K562 (cell line): ENCODE measurements around the gene NR2F1. TPM values are rescaled to one million over a fixed set of nuclear protein-coding genes. Genes with fewer than 3 reads are reported as not detected.

Experiments used
- ATAC-seq: fragments of 200-7000 bp; cut with Tn5 transposase; 3 replicates; pipeline ENCODE4 v1.9.1; 2020; ENCODE audit warnings: moderate library complexity
- BruUV-seq: library from RNA; stranded (reverse); fragments of 400-500 nt; replicated peaks from 2 replicates; lab custom pipeline; 2021; lab: Mats Ljungman, UMichigan
- CTCF ChIA-PET: fragments of 300-600 bp; formaldehyde crosslinking; extraction: SDS; loops from one replicate; lab custom pipeline; 2021; ENCODE audit warnings: low intra/inter-chr PET ratio; lab: Yijun Ruan, JAX
- POLR2A ChIA-PET: fragments of 300-600, 350-650 bp; sonication (Branson Sonifier 250); formaldehyde crosslinking; extraction: SDS; loops from one replicate; lab custom pipeline; 2021; ENCODE audit warnings: antibody characterized with exemption, inconsistent platforms; lab: Yijun Ruan, JAX
- DNase-seq, 4 experiments: peaks; one replicate each; pipeline versions ENCODE4 v3.0.0 to v3.0.0-alpha.2; 2011 to 2018; ENCODE audit warnings: low spot score in 3 of 4, mixed read lengths in 3 of 4; ENCODE audit errors: extremely low read depth in 1 of 4
- FAIRE-seq: peaks from 2 replicates; lab custom pipeline; 2011; peaks lifted over from hg19 to GRCh38; lab: Jason Lieb, UNC
- H2AFZ ChIP-seq: 2 replicates; pipeline ENCODE4 v1.6.0; 2011; ENCODE audit warnings: low read depth, low read length, control low read depth, inconsistent platforms
- H3K27ac ChIP-seq: fragments of 200-600 bp; 3 replicates; pipeline ENCODE4 v1.8.0; 2011; ENCODE audit warnings: low read depth, mild to moderate bottlenecking, control low read depth, inconsistent platforms, low read length, moderate library complexity, mixed read lengths; ENCODE audit errors: extremely low read depth
- H3K27me3 ChIP-seq, 2 experiments: fragments of 300-600 bp in 1 of 2; 2 replicates in 1 of 2; 3 replicates in 1 of 2; pipeline versions ENCODE4 v1.6.0 to v1.8.0; 2011; ENCODE audit warnings: inconsistent platforms in 2 of 2, low read length in 2 of 2, mild to moderate bottlenecking in 1 of 2, mixed read lengths in 1 of 2, moderate library complexity in 1 of 2; ENCODE audit not compliant: control insufficient read depth in 2 of 2, insufficient read depth in 2 of 2
- H3K36me3 ChIP-seq: fragments of 300-600 bp; 3 replicates; pipeline ENCODE4 v1.8.0; 2011; ENCODE audit warnings: mild to moderate bottlenecking, low read length, inconsistent platforms; ENCODE audit not compliant: control insufficient read depth, insufficient read depth
- H3K4me1 ChIP-seq, 2 experiments: fragments of 200-600 bp in 1 of 2; replicated peaks in 1 of 2; 2 replicates in 1 of 2; 3 replicates in 1 of 2; pipeline versions ENCODE4 v1.5.1 to v1.8.0; 2011; ENCODE audit warnings: inconsistent platforms in 2 of 2, low read length in 2 of 2, mild to moderate bottlenecking in 1 of 2, mixed read lengths in 1 of 2, moderate library complexity in 1 of 2; ENCODE audit not compliant: control insufficient read depth in 2 of 2, insufficient read depth in 2 of 2
- H3K4me2 ChIP-seq: 2 replicates; pipeline ENCODE4 v1.6.1; 2011; ENCODE audit warnings: low read length, control low read depth, inconsistent platforms, mixed read lengths; ENCODE audit not compliant: insufficient read depth
- H3K4me3 ChIP-seq: fragments of 200-600 bp; sonication (generic), shearing (Covaris generic); 2 replicates; pipeline ENCODE4 v1.5.1; 2016; ENCODE audit warnings: control low read depth, inconsistent platforms
- H3K79me2 ChIP-seq: fragments of 200-600 bp; 3 replicates; pipeline ENCODE4 v1.8.0; 2011; ENCODE audit warnings: low read length, inconsistent platforms; ENCODE audit not compliant: control insufficient read depth, insufficient read depth
- H3K9ac ChIP-seq, 2 experiments: 2 replicates each; pipeline versions ENCODE4 v1.6.0 to v1.6.1; 2011; ENCODE audit warnings: low read depth in 2 of 2, low read length in 2 of 2, control low read depth in 1 of 2, inconsistent platforms in 1 of 2, mild to moderate bottlenecking in 1 of 2, mixed read lengths in 1 of 2; ENCODE audit not compliant: insufficient read depth in 1 of 2
- H3K9me1 ChIP-seq: one replicate; pipeline ENCODE4 v1.6.0; 2011; ENCODE audit warnings: inconsistent platforms, mild to moderate bottlenecking, low read length, moderate library complexity; ENCODE audit not compliant: control insufficient read depth, insufficient read depth
- H3K9me3 ChIP-seq: replicated peaks from 2 replicates; pipeline ENCODE4 v1.5.1; 2011; ENCODE audit warnings: low read depth, low read length, inconsistent platforms; ENCODE audit not compliant: control insufficient read depth, insufficient read depth
- H4K20me1 ChIP-seq: replicated peaks from 2 replicates; pipeline ENCODE4 v1.6.1; 2011; ENCODE audit warnings: low read length, inconsistent platforms, mixed read lengths; ENCODE audit not compliant: control insufficient read depth, insufficient read depth
- CBFA2T2 ChIP-seq: fragments of 450-650 bp; conservative IDR thresholded peaks from 2 replicates; pipeline ENCODE4 v1.6.1; 2017; ENCODE audit warnings: mild to moderate bottlenecking
- FOXA3 ChIP-seq, 2 experiments: fragments of 450-650 bp in 1 of 2; sonication (generic) in 1 of 2; formaldehyde crosslinking; IDR thresholded peaks in 1 of 2; conservative IDR thresholded peaks in 1 of 2; 2 replicates each; pipeline versions ENCODE4 v1.4.0 to v1.8.0; 2020 to 2022; ENCODE audit warnings: mild to moderate bottlenecking in 2 of 2, missing genetic modification reagents in 1 of 2
- FOXJ3 ChIP-seq: sonication (generic); formaldehyde crosslinking; IDR thresholded peaks from 2 replicates; pipeline ENCODE4 v1.4.0; 2020; ENCODE audit warnings: mild to moderate bottlenecking, missing genetic modification reagents
- GATAD2B ChIP-seq: fragments of 450-650 bp; IDR thresholded peaks from 2 replicates; pipeline ENCODE4 v1.6.1; 2017; ENCODE audit warnings: mild to moderate bottlenecking, borderline replicate concordance
- MEF2D ChIP-seq: conservative IDR thresholded peaks from 2 replicates; pipeline ENCODE4 v1.6.1; 2016; ENCODE audit warnings: low read depth, missing genetic modification characterization, missing compliant biosample characterization
- NR2C1 ChIP-seq, 2 experiments: fragments of 450-650 bp; IDR thresholded peaks; 2 replicates each; pipeline ENCODE4 v1.6.1; 2017; ENCODE audit warnings: mild to moderate bottlenecking in 2 of 2, antibody characterized with exemption in 1 of 2, inconsistent platforms in 1 of 2, missing compliant biosample characterization in 1 of 2, missing genetic modification characterization in 1 of 2
- PHF21A ChIP-seq: fragments of 450-650 bp; IDR thresholded peaks from 2 replicates; pipeline ENCODE4 v1.6.1; 2017; ENCODE audit warnings: low read depth, borderline replicate concordance
- PRMT5 ChIP-seq: sonication (generic); formaldehyde crosslinking; IDR thresholded peaks from 2 replicates; pipeline ENCODE4 v1.5.0; 2020; ENCODE audit warnings: missing genetic modification reagents
- RUNX1 ChIP-seq: sonication (generic); IDR thresholded peaks from 2 replicates; pipeline ENCODE4 v1.6.1; 2016; ENCODE audit warnings: antibody characterized with exemption, low read depth
- ZBTB1 ChIP-seq: sonication (generic); formaldehyde crosslinking; IDR thresholded peaks from 2 replicates; pipeline ENCODE4 v1.8.1; 2023; ENCODE audit warnings: missing genetic modification reagents, low read depth, mild to moderate bottlenecking, borderline replicate concordance
- ZBTB7A ChIP-seq: IDR thresholded peaks from 2 replicates; pipeline ENCODE4 v1.6.1; 2011; ENCODE audit warnings: low read depth, mild to moderate bottlenecking, low read length, moderate library complexity, borderline replicate concordance; ENCODE audit not compliant: control insufficient read depth
- ZC3H11A ChIP-seq: IDR thresholded peaks from 2 replicates; pipeline ENCODE4 v1.6.1; 2012; ENCODE audit warnings: low read depth, low read length, improper control_type of control experiment
- ZNF644 ChIP-seq: fragments of 200-800 bp; sonication (Bioruptor generic); IDR thresholded peaks from 2 replicates; pipeline ENCODE4 v1.6.1; 2016; ENCODE audit warnings: low read depth, missing genetic modification characterization, missing compliant biosample characterization
- ZNF75A ChIP-seq: fragments of 450-650 bp; formaldehyde crosslinking; IDR thresholded peaks from 2 replicates; pipeline ENCODE4 v1.4.0; 2020; ENCODE audit warnings: mild to moderate bottlenecking
- WGBS: fragments of 100-300 bp; shearing (Covaris generic); methylation state at CpG from one replicate; pipeline ENCODE4 v1.1.6; 2016; ENCODE audit warnings: low coverage, mixed read lengths; ENCODE audit not compliant: insufficient coverage; ENCODE audit errors: missing lambda C conversion rate; 5-methylcytosine and 5-hydroxymethylcytosine counted together
- in situ Hi-C: fragments of 300-500 bp; cut with MboI; formaldehyde crosslinking; loops from 4 replicates; pipeline ENCODE4 v1.15.0; 2018; ENCODE audit warnings: inconsistent platforms, mixed read lengths
- intact Hi-C: fragments of 100-400 bp; cut with micrococcal nuclease; formaldehyde crosslinking; loops from 2 replicates; pipeline ENCODE4 v1.14.2; 2022
- polyA plus RNA-seq, 8 experiments: library from polyadenylated mRNA; depleted of rRNA in 4 of 8; stranded (reverse) in 5 of 8; unstranded in 3 of 8; fragments of >200 nt; fragmentation: Nextera tagmentation in 2 of 8; fragmentation: Illumina TruSeq in 1 of 8; extraction: Ambion mirVana in 2 of 8; extraction: Trizol in 1 of 8; gene quantifications; 2 replicates each; pipeline versions ENCODE4 v1.2.1 to v1.2.3, GENCODE V29; 2011 to 2014; ENCODE audit warnings: inconsistent platforms in 1 of 8, missing spikeins in 1 of 8
- total RNA-seq, 7 experiments: library from RNA; depleted of rRNA in 6 of 7; stranded (reverse); fragments of >200 nt in 6 of 7; fragmentation: Illumina TruSeq in 2 of 7; extraction: Trizol in 2 of 7; gene quantifications; 2 replicates each; pipeline versions ENCODE4 v1.2.1 to v1.2.3, GENCODE V29; 2011 to 2021; ENCODE audit warnings: low replicate concordance in 1 of 7
- TF ChIP-seq, protein P1 (sequence below): sonication (generic); formaldehyde crosslinking; IDR thresholded peaks from 2 replicates; pipeline ENCODE4 v1.8.0; 2022; ENCODE audit warnings: mild to moderate bottlenecking, missing genetic modification reagents
- TF ChIP-seq, protein P2 (sequence below): sonication (generic); formaldehyde crosslinking; IDR thresholded peaks from 2 replicates; pipeline ENCODE4 v1.8.0; 2023; ENCODE audit warnings: mild to moderate bottlenecking, missing genetic modification reagents
- TF ChIP-seq, protein P3 (sequence below): fragments of 450-650 bp; IDR thresholded peaks from 2 replicates; pipeline ENCODE4 v1.6.1; 2016; ENCODE audit warnings: antibody characterized with exemption

NR2F1 gene
- total and polyA plus RNA-seq, 9 of the 15 experiments (the other 6 are each of a cell fraction or from before 2014, with no cell fraction given): 0.18 TPM; not detected in 8

DNA sequence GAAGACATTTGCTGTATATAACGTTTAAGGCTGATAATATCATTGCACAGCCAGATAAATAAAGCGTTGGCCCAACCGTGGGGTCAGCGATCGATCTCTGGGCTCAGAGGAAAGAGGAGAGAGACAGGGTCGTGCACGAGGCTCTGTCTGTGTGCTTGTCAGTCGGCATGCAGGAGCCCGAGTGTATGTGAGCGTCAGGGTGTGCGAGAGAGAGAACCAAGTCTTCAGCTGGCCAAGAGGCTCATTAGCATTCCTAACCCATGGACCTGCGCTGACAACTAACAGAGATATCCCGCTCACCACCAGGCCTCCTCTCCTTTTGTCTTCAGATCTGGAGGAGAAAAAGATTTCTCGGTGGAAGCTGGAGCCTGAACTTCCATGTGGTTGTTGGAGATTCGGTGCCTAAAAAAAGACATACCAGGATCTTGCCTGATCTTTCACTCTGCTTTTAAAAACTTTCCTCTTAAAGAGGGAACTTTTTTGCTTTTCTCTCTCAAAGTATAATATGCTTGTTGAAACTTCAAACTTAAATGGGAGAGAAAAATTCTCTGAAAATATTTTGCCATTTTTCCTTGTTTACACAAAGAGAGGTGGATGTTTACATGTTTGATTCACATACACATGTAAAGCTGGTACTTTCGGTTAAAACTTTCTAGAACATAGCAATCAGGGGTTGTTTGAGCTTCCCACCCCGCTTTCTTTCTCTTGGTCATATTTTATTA, 16.5 kb downstream of the NR2F1 start:
- in situ Hi-C loops: loop anchor here (25.0 kb wide), 1 partner anchor 1138 kb away; no protein-coding TSS in a partner anchor
- H2AFZ ChIP-seq: no peak overlapping the region
- ChIA-PET CTCF (no interaction called here), POLR2A (no interaction called here)
- DNase-seq: no peak
- no peaks in the 10 kb centered on the region for H3K9me1 ChIP-seq
- H3K36me3 ChIP-seq: no peaks in the 10 kb centered on the region
- no peak overlapping the region for H3K4me2 ChIP-seq
- H3K4me1 ChIP-seq: peaks cover 0 to 4% of the 10 kb centered on the region in 2 experiments; a peak in 1 of 5 replicates
- no peaks in the 10 kb centered on the region for H4K20me1 ChIP-seq
- H3K27me3 ChIP-seq: peaks cover 3 to 38% of the 10 kb centered on the region in 2 experiments; a peak in 3 of 5 replicates
- no peaks in the 10 kb centered on the region for H3K9me3 ChIP-seq
- no peak overlapping the region for H3K4me3 ChIP-seq
- 0% methylated on average over 13 of the region's 17 CpGs for WGBS
- TF ChIP-seq, protein P1, sequence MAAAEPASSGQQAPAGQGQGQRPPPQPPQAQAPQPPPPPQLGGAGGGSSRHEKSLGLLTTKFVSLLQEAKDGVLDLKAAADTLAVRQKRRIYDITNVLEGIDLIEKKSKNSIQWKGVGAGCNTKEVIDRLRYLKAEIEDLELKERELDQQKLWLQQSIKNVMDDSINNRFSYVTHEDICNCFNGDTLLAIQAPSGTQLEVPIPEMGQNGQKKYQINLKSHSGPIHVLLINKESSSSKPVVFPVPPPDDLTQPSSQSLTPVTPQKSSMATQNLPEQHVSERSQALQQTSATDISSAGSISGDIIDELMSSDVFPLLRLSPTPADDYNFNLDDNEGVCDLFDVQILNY: no peak
- no peak for TF ChIP-seq ZNF75A (CRISPR knock-in tag)
- TF ChIP-seq, protein P2, sequence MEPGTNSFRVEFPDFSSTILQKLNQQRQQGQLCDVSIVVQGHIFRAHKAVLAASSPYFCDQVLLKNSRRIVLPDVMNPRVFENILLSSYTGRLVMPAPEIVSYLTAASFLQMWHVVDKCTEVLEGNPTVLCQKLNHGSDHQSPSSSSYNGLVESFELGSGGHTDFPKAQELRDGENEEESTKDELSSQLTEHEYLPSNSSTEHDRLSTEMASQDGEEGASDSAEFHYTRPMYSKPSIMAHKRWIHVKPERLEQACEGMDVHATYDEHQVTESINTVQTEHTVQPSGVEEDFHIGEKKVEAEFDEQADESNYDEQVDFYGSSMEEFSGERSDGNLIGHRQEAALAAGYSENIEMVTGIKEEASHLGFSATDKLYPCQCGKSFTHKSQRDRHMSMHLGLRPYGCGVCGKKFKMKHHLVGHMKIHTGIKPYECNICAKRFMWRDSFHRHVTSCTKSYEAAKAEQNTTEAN (CRISPR knock-in tag): no peak
- TF ChIP-seq, protein P3, sequence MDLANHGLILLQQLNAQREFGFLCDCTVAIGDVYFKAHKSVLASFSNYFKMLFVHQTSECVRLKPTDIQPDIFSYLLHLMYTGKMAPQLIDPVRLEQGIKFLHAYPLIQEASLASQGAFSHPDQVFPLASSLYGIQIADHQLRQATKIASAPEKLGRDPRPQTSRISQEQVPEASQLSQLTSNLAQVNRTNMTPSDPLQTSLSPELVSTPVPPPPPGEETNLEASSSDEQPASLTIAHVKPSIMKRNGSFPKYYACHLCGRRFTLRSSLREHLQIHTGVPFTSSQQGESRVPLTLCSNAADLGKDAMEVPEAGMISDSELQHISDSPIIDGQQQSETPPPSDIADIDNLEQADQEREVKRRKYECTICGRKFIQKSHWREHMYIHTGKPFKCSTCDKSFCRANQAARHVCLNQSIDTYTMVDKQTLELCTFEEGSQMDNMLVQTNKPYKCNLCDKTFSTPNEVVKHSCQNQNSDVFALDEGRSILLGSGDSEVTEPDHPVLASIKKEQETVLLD: no peak
- TF ChIP-seq FOXJ3: no peak
- no peak for TF ChIP-seq FOXA3 (CRISPR knock-in tag; conservative IDR thresholded peaks at IDR 0.05 in 1 of 2, IDR thresholded peaks at IDR 0.05 in 1 of 2)
- no peak for TF ChIP-seq ZNF644 (tag)
- no peak for TF ChIP-seq GATAD2B
- TF ChIP-seq ZBTB7A: no peak
- no peak for TF ChIP-seq ZC3H11A
- TF ChIP-seq PRMT5 (CRISPR knock-in tag): no peak
- TF ChIP-seq CBFA2T2: no peak
- TF ChIP-seq RUNX1: no peak
- no peak for TF ChIP-seq ZBTB1 (CRISPR knock-in tag)
- no peak for TF ChIP-seq MEF2D (tag)
- no peak for TF ChIP-seq PHF21A
- no peak for TF ChIP-seq NR2C1 (IDR thresholded peaks at IDR 0.05)
- TF ChIP-seq NR2C1 (tag; IDR thresholded peaks at IDR 0.05): no peak
- TF ChIP-seq, all 486 proteins: peak for 0
- no TSS peak for BruUV-seq
- no peak for FAIRE-seq
- intact Hi-C loops: no loop called here
- no peak overlapping the region for H3K9ac ChIP-seq
- H3K27ac ChIP-seq: no peak overlapping the region
- H3K79me2 ChIP-seq: no peaks in the 10 kb centered on the region
- no peak for ATAC-seq
